ENCODE measurements around the gene PXDN. TPM values are rescaled to one million over a fixed set of nuclear protein-coding genes. Genes with fewer than 3 reads are reported as not detected.

PXDN gene
- total and polyA plus RNA-seq, 9 of the 15 experiments (the other 6 are each of a cell fraction or from before 2014, with no cell fraction given): 0.49 TPM; not detected in 8

- TF ChIP-seq E2F3 (CRISPR knock-in tag; IDR thresholded peaks at IDR 0.05): no peak
- TF ChIP-seq SIN3A (IDR thresholded peaks at IDR 0.05; ENCODE audit: borderline replicate concordance in 2 of 2, control insufficient read depth in 1 of 2, low read depth in 2 of 2, low read length in 2 of 2): no peak
- no peak for TF ChIP-seq BACH1 (tag; IDR thresholded peaks at IDR 0.05)
- TF ChIP-seq SRSF9 (IDR thresholded peaks at IDR 0.05; ENCODE audit: borderline replicate concordance, low read depth, low read length): no peak
- no peak for TF ChIP-seq HNRNPL (IDR thresholded peaks at IDR 0.05; ENCODE audit: low read depth, low read length)
- TF ChIP-seq CBX1 (IDR thresholded peaks at IDR 0.05; ENCODE audit: low read depth): no peak
- no peak for TF ChIP-seq STAG1 (CRISPR knock-in tag; IDR thresholded peaks at IDR 0.05; ENCODE audit: borderline replicate concordance)
- TF ChIP-seq NFE2 (IDR thresholded peaks at IDR 0.05; ENCODE audit: low read depth): no peak
- no peak for TF ChIP-seq ELF4 (CRISPR knock-in tag; IDR thresholded peaks at IDR 0.05)
- H3K79me2 ChIP-seq (ENCODE audit: control insufficient read depth, insufficient read depth, low read length): no peaks in the 10 kb centered on the region
- no peaks in the 10 kb centered on the region for H3K4me1 ChIP-seq (replicated peaks in 1 of 2; ENCODE audit: control insufficient read depth in 2 of 2, insufficient read depth in 2 of 2, low read length in 2 of 2)
- no peak for FAIRE-seq
- H3K4me3 ChIP-seq: no peak overlapping the region
- no peaks in the 10 kb centered on the region; the same call in 1 of the 2 replicates for H4K20me1 ChIP-seq (replicated peaks; ENCODE audit: control insufficient read depth, insufficient read depth, low read length)
- H3K36me3 ChIP-seq (ENCODE audit: control insufficient read depth, insufficient read depth, low read length): no peaks in the 10 kb centered on the region
- in situ Hi-C loops (cut with MboI): no loop called here
- no TSS peak for BruUV-seq (replicated peaks)
- H2AFZ ChIP-seq (ENCODE audit: low read depth, low read length): no peak overlapping the region
- WGBS (ENCODE audit: insufficient coverage, low coverage, missing lambda C conversion rate): 1% methylated on average over 27 of the region's 29 CpGs
- no peak for DNase-seq (ENCODE audit: extremely low read depth in 1 of 4, low spot score in 3 of 4)
- no peak for ATAC-seq
- H3K27ac ChIP-seq (ENCODE audit: extremely low read depth, low read depth, low read length): no peak overlapping the region
- no peaks in the 10 kb centered on the region for H3K9me1 ChIP-seq (ENCODE audit: control insufficient read depth, insufficient read depth, low read length)
- H3K9ac ChIP-seq (ENCODE audit: insufficient read depth in 1 of 2, low read depth in 2 of 2, low read length in 2 of 2): no peak overlapping the region
- ChIA-PET CTCF (ENCODE audit: low intra/inter-chr PET ratio) (no interaction called here), POLR2A (interaction anchor here (1.0 kb wide), 1 partner anchor 680 kb away, joined by 3 read pairs; no protein-coding TSS in a partner anchor)
- intact Hi-C loops (cut with micrococcal nuclease): no loop called here
- H3K27me3 ChIP-seq (ENCODE audit: control insufficient read depth in 2 of 2, insufficient read depth in 2 of 2, low read length in 2 of 2): peaks cover 21 to 50% of the 10 kb centered on the region in 2 experiments
- H3K4me2 ChIP-seq (ENCODE audit: insufficient read depth, low read length): no peak overlapping the region
- H3K9me3 ChIP-seq (replicated peaks; ENCODE audit: control insufficient read depth, insufficient read depth, low read depth, low read length): no peaks in the 10 kb centered on the region
Observed at GRCh38 chr2:1665761-1666505, 78.4 kb downstream of the PXDN start.

All from K562 (cell line).